ENCODE results near the gene KIF7.
"Not testable (repeated sequence)": the region's sequence is repeated elsewhere in the genome, so short reads cannot be mapped to it uniquely, and the experiment has no call there.

KIF7 gene, protein sequence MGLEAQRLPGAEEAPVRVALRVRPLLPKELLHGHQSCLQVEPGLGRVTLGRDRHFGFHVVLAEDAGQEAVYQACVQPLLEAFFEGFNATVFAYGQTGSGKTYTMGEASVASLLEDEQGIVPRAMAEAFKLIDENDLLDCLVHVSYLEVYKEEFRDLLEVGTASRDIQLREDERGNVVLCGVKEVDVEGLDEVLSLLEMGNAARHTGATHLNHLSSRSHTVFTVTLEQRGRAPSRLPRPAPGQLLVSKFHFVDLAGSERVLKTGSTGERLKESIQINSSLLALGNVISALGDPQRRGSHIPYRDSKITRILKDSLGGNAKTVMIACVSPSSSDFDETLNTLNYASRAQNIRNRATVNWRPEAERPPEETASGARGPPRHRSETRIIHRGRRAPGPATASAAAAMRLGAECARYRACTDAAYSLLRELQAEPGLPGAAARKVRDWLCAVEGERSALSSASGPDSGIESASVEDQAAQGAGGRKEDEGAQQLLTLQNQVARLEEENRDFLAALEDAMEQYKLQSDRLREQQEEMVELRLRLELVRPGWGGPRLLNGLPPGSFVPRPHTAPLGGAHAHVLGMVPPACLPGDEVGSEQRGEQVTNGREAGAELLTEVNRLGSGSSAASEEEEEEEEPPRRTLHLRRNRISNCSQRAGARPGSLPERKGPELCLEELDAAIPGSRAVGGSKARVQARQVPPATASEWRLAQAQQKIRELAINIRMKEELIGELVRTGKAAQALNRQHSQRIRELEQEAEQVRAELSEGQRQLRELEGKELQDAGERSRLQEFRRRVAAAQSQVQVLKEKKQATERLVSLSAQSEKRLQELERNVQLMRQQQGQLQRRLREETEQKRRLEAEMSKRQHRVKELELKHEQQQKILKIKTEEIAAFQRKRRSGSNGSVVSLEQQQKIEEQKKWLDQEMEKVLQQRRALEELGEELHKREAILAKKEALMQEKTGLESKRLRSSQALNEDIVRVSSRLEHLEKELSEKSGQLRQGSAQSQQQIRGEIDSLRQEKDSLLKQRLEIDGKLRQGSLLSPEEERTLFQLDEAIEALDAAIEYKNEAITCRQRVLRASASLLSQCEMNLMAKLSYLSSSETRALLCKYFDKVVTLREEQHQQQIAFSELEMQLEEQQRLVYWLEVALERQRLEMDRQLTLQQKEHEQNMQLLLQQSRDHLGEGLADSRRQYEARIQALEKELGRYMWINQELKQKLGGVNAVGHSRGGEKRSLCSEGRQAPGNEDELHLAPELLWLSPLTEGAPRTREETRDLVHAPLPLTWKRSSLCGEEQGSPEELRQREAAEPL (N-terminal part only)

GRCh38 chr15:89654847-89655805, at the start of gene KIF7:
Gene KIF7, minus strand, starts transcription at chr15:89655467. Its CDS starts 2,537 bp downstream, at chr15:89652930.
- H3K27ac ChIP-seq (ENCODE audit: low read length) = no peak within 1 kb of the TSS
- H3K4me1 ChIP-seq (ENCODE audit: control insufficient read depth in 1 of 2, insufficient read depth in 2 of 2, low read length in 2 of 2) = peaks cover 0 to 17% of the 10 kb centered on the region in 2 donors
- peak within 1 kb of the TSS; percentile 56 to 84 for H3K4me3 ChIP-seq (ENCODE audit: low read depth in 1 of 2, low read length in 2 of 2)
- no peaks in the 10 kb centered on the region for H3K36me3 ChIP-seq (ENCODE audit: control insufficient read depth in 1 of 2, insufficient read depth in 2 of 2, low read length in 2 of 2)
- no peaks in the 10 kb centered on the region for H3K9me3 ChIP-seq (ENCODE audit: control insufficient read depth in 1 of 2, low read length in 2 of 2)
- no peaks in the 10 kb centered on the region for H3K27me3 ChIP-seq (ENCODE audit: low read depth, low read length)

DNA sequence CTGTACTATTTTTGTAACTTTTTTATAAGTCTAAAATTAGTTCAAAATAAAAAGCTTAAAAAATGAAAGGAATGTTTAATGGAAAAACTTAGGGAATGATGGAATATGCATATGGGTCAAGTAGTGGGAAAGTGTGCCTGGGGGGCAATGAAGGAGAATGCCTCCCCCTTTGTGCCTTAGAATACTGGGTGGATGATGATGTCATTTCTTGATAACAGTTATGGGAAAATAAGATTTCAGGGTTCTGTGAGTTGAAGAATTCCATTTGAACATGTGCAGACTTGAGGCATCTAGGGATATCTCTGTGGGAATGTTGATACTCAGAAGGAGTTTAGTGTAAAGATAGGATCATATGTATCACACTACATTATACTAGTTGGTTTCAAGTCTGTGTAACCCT, 49.1 kb upstream of the KIF7 start:
- Histone ChIP-seq H3K4me1 (ENCODE audit: control insufficient read depth in 1 of 2, insufficient read depth in 2 of 2, low read length in 2 of 2) (no peaks in the 10 kb centered on the region), H3K4me3 (ENCODE audit: low read depth in 1 of 2, low read length in 2 of 2) (no peak overlapping the region), H3K9me3 (ENCODE audit: control insufficient read depth in 1 of 2, low read length in 2 of 2) (no peaks in the 10 kb centered on the region), H3K27me3 (ENCODE audit: low read depth, low read length) (no peaks in the 10 kb centered on the region), H3K36me3 (ENCODE audit: control insufficient read depth in 1 of 2, insufficient read depth in 2 of 2, low read length in 2 of 2) (no peaks in the 10 kb centered on the region), H3K27ac (ENCODE audit: low read length) (no peak overlapping the region)

DNA sequence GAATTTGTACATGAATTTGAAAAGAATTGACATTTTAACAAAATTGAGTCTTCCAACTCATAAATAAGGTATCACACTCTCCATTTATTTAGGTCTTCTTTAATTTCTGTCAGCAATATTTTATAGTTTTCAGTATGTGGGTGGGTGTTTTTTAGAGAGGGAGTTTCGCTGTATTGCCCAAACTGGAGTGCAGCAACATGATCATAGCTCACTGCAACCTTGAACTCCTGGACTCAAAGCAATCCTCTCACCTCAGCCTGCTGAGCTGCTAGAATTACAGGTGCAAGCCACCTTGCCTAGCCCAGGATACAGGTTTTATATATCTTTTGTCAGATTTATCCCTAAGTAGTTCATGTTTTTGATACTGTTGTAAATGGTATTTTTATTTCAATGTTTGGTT, 39.9 kb upstream of the KIF7 start:
- no peaks in the 10 kb centered on the region for H3K9me3 ChIP-seq (ENCODE audit: control insufficient read depth in 1 of 2, low read length in 2 of 2)
- peaks cover 0 to 4% of the 10 kb centered on the region in 2 donors for H3K4me1 ChIP-seq (ENCODE audit: control insufficient read depth in 1 of 2, insufficient read depth in 2 of 2, low read length in 2 of 2)

GRCh38 chr15:89693696-89694095, 38.4 kb upstream of the KIF7 start:
- no peaks in the 10 kb centered on the region for H3K9me3 ChIP-seq (ENCODE audit: control insufficient read depth in 1 of 2, low read length in 2 of 2)
- H3K27me3 ChIP-seq (ENCODE audit: low read depth, low read length) = no peaks in the 10 kb centered on the region
- peaks cover 0 to 15% of the 10 kb centered on the region in 2 donors for H3K4me1 ChIP-seq (ENCODE audit: control insufficient read depth in 1 of 2, insufficient read depth in 2 of 2, low read length in 2 of 2)
- H3K27ac ChIP-seq (ENCODE audit: low read length) = no peak overlapping the region
- no peaks in the 10 kb centered on the region for H3K36me3 ChIP-seq (ENCODE audit: control insufficient read depth in 1 of 2, insufficient read depth in 2 of 2, low read length in 2 of 2)
- no peak overlapping the region for H3K4me3 ChIP-seq (ENCODE audit: low read depth in 1 of 2, low read length in 2 of 2)

More for the DNA sequence above, 39.9 kb upstream of the KIF7 start:
- Histone ChIP-seq H3K4me3 (ENCODE audit: low read depth in 1 of 2, low read length in 2 of 2) (no peak overlapping the region), H3K27me3 (ENCODE audit: low read depth, low read length) (no peaks in the 10 kb centered on the region), H3K27ac (ENCODE audit: low read length) (no peak overlapping the region), H3K36me3 (ENCODE audit: control insufficient read depth in 1 of 2, insufficient read depth in 2 of 2, low read length in 2 of 2) (no peaks in the 10 kb centered on the region)

- Histone ChIP-seq H3K4me1 (ENCODE audit: control insufficient read depth in 1 of 2, insufficient read depth in 2 of 2, low read length in 2 of 2) (peaks cover 0 to 15% of the 10 kb centered on the region in 2 donors), H3K36me3 (ENCODE audit: control insufficient read depth in 1 of 2, insufficient read depth in 2 of 2, low read length in 2 of 2) (no peaks in the 10 kb centered on the region), H3K27ac (ENCODE audit: low read length) (no peak overlapping the region), H3K9me3 (ENCODE audit: control insufficient read depth in 1 of 2, low read length in 2 of 2) (no peaks in the 10 kb centered on the region), H3K27me3 (ENCODE audit: low read depth, low read length) (no peaks in the 10 kb centered on the region), H3K4me3 (ENCODE audit: low read depth in 1 of 2, low read length in 2 of 2) (no peak overlapping the region)
Observed at GRCh38 chr15:89693091-89693490, 37.8 kb upstream of the KIF7 start.

DNA sequence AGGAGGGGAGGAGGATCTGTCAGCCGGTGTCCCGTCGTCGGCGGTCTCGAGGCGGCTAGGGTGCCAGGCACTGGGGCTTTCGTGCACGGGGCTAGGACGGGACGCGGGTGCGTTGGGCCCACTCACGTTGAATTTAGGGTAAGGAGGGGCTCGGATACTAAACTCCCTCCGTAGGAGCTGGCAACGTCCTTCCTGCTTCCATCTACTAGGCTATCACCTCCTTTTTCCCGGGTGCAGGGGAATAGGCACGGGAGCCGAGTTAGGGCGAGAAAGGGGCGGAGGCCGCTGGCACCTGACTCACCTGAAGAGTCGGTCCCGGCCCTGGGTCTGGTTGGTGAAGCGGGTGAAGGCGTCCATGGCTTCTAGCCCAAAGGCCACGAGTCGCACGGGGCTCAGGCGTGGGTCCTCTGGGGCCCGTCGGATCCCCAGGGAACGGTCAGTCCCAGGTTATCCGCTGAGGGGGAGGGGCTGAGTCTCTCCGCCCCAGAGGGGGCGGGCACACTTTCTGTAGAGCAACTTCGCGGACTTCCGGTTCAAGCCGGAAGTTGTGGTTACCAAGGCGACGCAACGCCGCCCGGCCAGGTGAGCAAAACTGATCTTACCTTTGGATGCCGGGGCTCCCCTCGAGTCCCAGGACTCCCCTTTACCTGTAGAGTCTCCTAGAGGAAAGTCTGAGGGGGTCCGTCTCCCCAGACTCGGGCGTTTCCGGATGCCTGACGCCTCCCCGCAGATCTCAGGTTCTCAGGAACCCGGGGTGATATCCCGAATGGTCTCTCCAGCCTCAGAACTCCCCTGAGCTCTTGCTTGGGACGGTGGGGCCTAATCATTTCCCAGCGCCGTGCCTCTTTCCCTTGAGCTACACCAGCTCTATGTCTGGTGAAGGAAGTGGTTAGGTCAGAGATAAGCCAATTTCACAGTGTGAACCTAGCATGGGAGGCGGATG, 35.3 kb upstream of the KIF7 start, which contains the start of the genes PEX11A and WDR93:
Gene PEX11A, minus strand, starts transcription at position 479 of the 943 bp plus-strand sequence. Its CDS starts 122 bp downstream, at position 357.
Gene WDR93, plus strand, starts transcription at position 536 of the 943 bp plus-strand sequence. CDS start 10,936 bp downstream, outside the sequence.
- H3K9me3 ChIP-seq (ENCODE audit: control insufficient read depth in 1 of 2, low read length in 2 of 2) = no peaks in the 10 kb centered on the region
- H3K36me3 ChIP-seq (ENCODE audit: control insufficient read depth in 1 of 2, insufficient read depth in 2 of 2, low read length in 2 of 2) = peaks cover under 1 to 5% of the 10 kb centered on the region in 2 donors
- H3K4me1 ChIP-seq (ENCODE audit: control insufficient read depth in 1 of 2, insufficient read depth in 2 of 2, low read length in 2 of 2) = peaks cover 0 to 15% of the 10 kb centered on the region in 2 donors
- H3K4me3 ChIP-seq (ENCODE audit: low read depth in 1 of 2, low read length in 2 of 2) = peak within 1 kb of the TSS; percentile 87 to 99
- H3K27me3 ChIP-seq (ENCODE audit: low read depth, low read length) = no peaks in the 10 kb centered on the region
- H3K27ac ChIP-seq (ENCODE audit: low read length) = peak within 1 kb of the TSS; percentile 60

DNA sequence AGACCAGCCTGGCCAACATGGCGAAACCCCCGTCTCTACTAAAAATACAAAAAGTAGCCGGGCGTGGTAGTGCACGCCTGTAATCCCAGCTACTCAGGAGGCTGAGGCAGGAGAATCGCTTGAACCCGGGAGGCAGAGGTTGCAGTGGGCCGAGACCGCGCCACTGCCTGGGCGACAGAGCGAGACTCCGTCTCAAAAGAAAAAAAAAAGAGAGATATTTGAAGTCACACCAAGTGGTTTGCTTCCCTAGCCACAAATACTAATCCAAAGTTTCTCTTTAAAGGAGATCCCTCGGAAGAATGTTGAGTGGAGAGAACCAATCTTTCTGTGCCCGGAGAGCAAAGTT, 34.6 kb upstream of the KIF7 start:
- peak overlapping the region; percentile 60 for H3K27ac ChIP-seq (ENCODE audit: low read length)
- peak overlapping the region; percentile 87 to 99 for H3K4me3 ChIP-seq (ENCODE audit: low read depth in 1 of 2, low read length in 2 of 2)
- H3K9me3 ChIP-seq (ENCODE audit: control insufficient read depth in 1 of 2, low read length in 2 of 2); H3K36me3 ChIP-seq (ENCODE audit: control insufficient read depth in 1 of 2, insufficient read depth in 2 of 2, low read length in 2 of 2); H3K27me3 ChIP-seq (ENCODE audit: low read depth, low read length): not testable (repeated sequence)
- H3K4me1 ChIP-seq (ENCODE audit: control insufficient read depth in 1 of 2, insufficient read depth in 2 of 2, low read length in 2 of 2) = peaks cover 0 to 15% of the 10 kb centered on the region in 2 donors

DNA sequence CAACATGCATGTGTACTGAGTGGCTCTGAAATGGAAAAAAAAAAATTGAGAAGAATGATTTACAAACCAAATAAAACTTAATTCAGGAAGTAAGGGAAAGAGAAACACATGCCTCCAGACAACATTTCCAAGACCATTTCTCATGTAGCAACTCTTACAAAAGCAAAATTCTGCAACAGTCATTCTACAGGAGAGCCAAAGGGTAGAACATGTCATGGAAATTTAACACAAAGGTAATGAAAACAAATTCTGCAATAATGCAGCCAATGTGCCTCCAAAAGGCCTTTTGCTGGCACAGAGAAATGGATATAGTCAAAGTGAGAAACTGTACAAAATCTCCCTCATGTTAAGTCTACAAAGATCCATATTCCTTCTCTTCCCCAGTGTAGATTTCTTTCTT, 31.3 kb upstream of the KIF7 start:
- no peaks in the 10 kb centered on the region for H3K27me3 ChIP-seq (ENCODE audit: low read depth, low read length)
- H3K36me3 ChIP-seq (ENCODE audit: control insufficient read depth in 1 of 2, insufficient read depth in 2 of 2, low read length in 2 of 2) = peaks cover 17 to 22% of the 10 kb centered on the region in 2 donors
- H3K4me3 ChIP-seq (ENCODE audit: low read depth in 1 of 2, low read length in 2 of 2) = no peak overlapping the region
- H3K9me3 ChIP-seq (ENCODE audit: control insufficient read depth in 1 of 2, low read length in 2 of 2) = no peaks in the 10 kb centered on the region
- H3K4me1 ChIP-seq (ENCODE audit: control insufficient read depth in 1 of 2, insufficient read depth in 2 of 2, low read length in 2 of 2) = peaks cover 0 to 15% of the 10 kb centered on the region in 2 donors
- H3K27ac ChIP-seq (ENCODE audit: low read length) = no peak overlapping the region

- peaks cover 2 to 15% of the 10 kb centered on the region in 2 donors for H3K4me1 ChIP-seq (ENCODE audit: control insufficient read depth in 1 of 2, insufficient read depth in 2 of 2, low read length in 2 of 2)
- H3K27me3 ChIP-seq (ENCODE audit: low read depth, low read length) = no peaks in the 10 kb centered on the region
- peaks cover 17 to 22% of the 10 kb centered on the region in 2 donors for H3K36me3 ChIP-seq (ENCODE audit: control insufficient read depth in 1 of 2, insufficient read depth in 2 of 2, low read length in 2 of 2)
- H3K27ac ChIP-seq (ENCODE audit: low read length) = no peak overlapping the region
- no peaks in the 10 kb centered on the region for H3K9me3 ChIP-seq (ENCODE audit: control insufficient read depth in 1 of 2, low read length in 2 of 2)
- no peak overlapping the region for H3K4me3 ChIP-seq (ENCODE audit: low read depth in 1 of 2, low read length in 2 of 2)
Observed at GRCh38 chr15:89685995-89686394, 30.7 kb upstream of the KIF7 start.
